Measurements from ENCODE around the gene PHF23.

- TF ChIP-seq CTCF (conservative IDR thresholded peaks at IDR 0.05; ENCODE audit: low read depth, low read length) (no peak), POLR2A (IDR thresholded peaks at IDR 0.05; ENCODE audit: low read depth, low read length) (peak; percentile 82; the same call in 1 of the 2 replicates), USF2 (IDR thresholded peaks at IDR 0.05; ENCODE audit: low read depth, low read length) (peak; percentile 63), RCOR1 (IDR thresholded peaks at IDR 0.05; ENCODE audit: insufficient replicate concordance, low read length) (no peak)
These were observed 2.8 kb upstream of the PHF23 start, which contains the start of gene GABARAP for GRCh38 chr17:7241783-7242716.

Data from IMR-90 (cell line).